Astrocyte (in vitro differentiated cells and primary cell): ENCODE measurements around the gene CD9.
"Not testable (repeated sequence)": the region's sequence is repeated elsewhere in the genome, so short reads cannot be mapped to it uniquely, and the experiment has no call there.

Experiments
- EZH2 ChIP-seq: IDR thresholded peaks from 2 replicates; pipeline ENCODE4 v1.6.1; 2012; ENCODE audit warnings: mild to moderate bottlenecking, low read length, inconsistent platforms; ENCODE audit not compliant: insufficient read depth
- TF ChIP-seq, protein P1 (sequence below): IDR thresholded peaks from 2 replicates; pipeline ENCODE4 v1.5.1; 2011; ENCODE audit warnings: low read depth, mild to moderate bottlenecking, inconsistent platforms, low read length, moderate library complexity; ENCODE audit not compliant: insufficient read depth

GRCh38 chr12:6189952-6190598, 10.1 kb upstream of the CD9 start:
- TF ChIP-seq EZH2 = not testable (repeated sequence)
- TF ChIP-seq, protein P1, sequence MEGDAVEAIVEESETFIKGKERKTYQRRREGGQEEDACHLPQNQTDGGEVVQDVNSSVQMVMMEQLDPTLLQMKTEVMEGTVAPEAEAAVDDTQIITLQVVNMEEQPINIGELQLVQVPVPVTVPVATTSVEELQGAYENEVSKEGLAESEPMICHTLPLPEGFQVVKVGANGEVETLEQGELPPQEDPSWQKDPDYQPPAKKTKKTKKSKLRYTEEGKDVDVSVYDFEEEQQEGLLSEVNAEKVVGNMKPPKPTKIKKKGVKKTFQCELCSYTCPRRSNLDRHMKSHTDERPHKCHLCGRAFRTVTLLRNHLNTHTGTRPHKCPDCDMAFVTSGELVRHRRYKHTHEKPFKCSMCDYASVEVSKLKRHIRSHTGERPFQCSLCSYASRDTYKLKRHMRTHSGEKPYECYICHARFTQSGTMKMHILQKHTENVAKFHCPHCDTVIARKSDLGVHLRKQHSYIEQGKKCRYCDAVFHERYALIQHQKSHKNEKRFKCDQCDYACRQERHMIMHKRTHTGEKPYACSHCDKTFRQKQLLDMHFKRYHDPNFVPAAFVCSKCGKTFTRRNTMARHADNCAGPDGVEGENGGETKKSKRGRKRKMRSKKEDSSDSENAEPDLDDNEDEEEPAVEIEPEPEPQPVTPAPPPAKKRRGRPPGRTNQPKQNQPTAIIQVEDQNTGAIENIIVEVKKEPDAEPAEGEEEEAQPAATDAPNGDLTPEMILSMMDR = not testable (repeated sequence)
